Measurements from ENCODE around the gene CRMP1. TPM values are rescaled to one million over a fixed set of nuclear protein-coding genes. Genes with fewer than 3 reads are reported as not detected.

Gene CRMP1
- total and polyA plus RNA-seq, 2 of the 8 experiments (the other 6 are each of a cell fraction or from before 2014, with no cell fraction given): 120 to 131 TPM

GRCh38 chr4:5839332-5839731, 53.6 kb downstream of the CRMP1 start (continued):
- TF ChIP-seq CHD7 (IDR thresholded peaks at IDR 0.05; ENCODE audit: insufficient replicate concordance, low read length) (no peak), YY1 (IDR thresholded peaks at IDR 0.05; ENCODE audit: low read depth, low read length) (no peak)

All from H1 (cell line).